HuH-7 (cell line): Measurements from ENCODE around the gene SLC6A6.

Source experiments
- DNase-seq: peaks from one replicate; pipeline ENCODE4 v3.0.0; 2011; ENCODE audit warnings: low spot score

Gene SLC6A6

DNA sequence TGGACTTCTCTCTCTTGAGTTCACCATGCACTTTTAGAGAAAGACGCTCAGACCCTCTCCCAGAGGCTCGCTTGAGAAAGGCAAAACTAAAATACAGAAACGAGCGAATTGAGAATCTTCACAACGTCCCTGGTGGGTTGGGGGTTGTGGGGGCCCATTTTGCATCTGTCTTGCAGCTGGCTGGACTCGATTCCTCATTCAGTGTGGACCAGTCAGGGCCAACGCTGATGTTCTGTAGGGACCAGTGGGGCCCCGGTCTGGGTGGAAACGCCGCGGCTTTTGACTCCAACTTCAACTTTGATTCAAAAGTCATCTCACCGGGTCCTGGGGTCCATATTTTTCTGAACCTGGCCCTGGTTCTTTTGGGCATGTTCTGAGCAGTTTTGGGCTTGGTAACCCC is 68.1 kb downstream of the SLC6A6 start:
- no peak for DNase-seq

DNA sequence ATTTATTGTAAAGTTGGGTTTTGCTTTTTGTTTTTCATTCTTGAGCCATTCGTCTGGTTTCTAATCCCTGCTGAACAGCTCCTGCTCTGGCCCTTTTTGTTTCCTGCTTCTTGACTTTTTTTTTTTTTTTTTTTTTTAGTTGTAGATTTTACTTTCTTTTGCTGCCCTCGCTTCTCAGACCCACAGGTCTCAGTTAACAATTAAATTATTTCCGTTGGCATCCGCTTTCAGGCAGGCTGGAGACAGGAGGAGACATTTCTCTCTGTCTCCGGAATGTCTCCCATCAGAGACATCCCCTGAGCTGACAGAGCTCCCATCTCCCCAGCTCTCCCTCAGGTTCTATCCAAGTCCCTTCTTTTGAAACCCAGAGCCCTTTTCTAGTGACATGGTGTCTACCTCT is 68.6 kb downstream of the SLC6A6 start:
- DNase-seq, result no peak

DNA sequence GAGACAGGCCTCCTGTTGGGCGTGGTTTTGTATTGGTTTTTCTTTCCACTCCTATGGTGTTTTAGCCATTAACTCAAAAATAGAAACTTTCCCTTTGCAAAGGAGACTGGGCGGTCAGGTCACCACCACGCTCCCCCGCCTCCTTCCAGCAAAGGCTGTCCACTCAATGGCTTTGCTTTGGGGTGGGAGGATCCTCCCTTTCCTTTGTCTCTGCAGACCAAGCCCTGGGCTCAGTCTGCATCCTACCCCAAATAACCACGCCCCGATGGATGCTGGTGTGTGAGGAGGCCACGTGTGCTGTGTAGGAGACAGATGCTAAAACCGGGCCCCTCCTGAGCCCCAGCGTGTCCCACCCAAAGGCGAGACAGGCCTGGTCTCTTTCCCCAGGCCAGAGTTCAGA is 69.3 kb downstream of the SLC6A6 start:
- no peak for DNase-seq

DNA sequence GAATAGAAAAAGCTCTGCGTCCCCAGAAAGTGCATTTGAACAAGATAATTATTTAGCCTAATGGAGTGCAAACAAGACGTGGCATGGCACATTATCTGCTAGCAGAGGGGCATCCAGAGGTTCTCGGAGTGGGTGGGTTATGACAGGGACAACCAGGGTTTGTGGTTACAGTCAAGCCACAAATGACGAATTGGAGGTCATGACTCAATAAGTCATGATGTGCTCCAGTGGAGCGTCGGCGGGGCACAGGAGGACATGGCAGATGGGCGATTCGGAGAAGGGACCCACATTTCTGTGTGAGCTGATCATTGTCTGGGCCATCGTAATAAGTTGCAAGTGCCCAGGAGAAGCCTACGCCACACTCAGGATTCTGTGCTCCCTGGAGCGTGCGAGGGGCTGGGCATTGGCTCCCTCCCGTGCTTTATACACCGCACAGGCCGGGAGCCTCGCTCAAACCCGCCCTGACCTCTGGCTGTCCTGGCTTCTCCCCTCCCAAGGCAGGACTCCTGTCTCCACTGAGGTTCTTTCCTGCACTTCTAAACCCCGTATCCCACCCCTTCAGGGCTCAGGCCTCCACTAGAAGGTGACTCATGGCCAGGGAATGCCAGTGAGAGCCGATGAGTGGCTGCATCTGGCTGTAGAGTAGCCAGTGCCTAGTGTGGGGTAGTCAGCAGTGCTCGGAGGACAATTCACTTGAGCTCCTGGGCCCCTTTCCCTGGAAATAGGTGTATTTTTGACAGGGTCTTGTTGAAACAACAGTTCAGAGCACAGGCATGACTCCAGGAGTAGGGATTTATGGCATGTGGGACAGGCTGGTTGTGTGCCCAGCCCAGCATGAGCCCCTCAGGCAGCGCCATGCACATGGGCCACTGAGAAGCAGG is 70.3 kb downstream of the SLC6A6 start:
- no peak for DNase-seq

DNA sequence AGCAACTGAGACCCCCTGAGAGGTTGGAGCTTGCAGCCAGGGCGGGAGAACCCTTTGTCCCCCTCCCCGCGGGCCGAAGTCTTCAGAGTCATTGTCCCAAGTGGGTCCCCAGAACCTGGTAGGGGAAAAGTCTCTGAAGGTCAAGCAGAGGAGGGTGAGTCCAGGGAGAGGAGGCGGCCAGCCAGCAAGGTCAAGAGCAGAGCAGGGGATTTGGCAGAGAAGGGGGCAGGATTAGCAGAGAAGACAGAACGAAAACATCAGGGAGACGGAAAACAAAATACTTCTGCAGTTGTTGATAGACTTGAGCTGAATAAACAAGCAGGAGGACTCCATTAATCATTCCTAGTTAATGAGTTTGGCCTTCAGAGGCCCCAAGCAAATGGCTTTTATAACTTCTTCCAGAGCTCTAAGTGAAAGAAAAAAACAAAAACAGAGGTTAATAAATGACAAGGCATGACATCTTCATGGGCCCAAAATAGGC is 71.0 kb downstream of the SLC6A6 start:
- DNase-seq, result no peak

DNA sequence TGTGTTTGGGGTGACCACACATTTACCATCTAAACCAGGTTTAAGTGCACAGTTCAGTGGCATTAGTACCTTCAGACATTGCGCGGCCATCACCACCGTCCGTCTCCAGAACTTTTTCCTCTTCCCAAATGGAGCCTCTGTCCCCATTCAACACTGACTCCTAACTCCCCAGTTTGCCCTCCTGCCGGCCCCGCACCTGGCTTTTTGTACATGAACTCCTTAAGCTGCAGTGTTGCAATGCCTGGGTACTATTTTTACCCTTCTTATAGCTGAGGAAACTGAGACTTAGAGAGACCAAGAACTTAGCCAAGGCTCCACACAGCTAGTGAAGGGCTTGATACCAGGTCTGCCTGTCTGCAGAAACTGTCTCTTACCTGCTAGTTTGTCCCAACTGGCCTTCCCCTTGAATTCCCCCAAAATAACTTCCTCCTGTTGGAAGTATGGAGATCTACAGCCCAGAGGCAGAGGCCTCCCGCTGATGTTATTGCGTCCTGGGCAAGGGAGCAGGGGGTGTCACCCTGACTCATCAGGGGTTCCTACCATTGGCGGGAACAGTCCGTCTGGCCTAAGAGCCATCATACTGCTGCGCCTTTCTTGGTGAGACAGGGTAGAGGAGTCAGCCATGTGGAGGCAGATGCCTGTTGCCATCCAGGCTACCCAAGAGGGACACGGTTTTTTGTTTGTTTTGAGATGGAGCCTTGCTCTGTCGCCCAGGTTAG is 72.1 kb downstream of the SLC6A6 start:
- DNase-seq, result no peak

DNA sequence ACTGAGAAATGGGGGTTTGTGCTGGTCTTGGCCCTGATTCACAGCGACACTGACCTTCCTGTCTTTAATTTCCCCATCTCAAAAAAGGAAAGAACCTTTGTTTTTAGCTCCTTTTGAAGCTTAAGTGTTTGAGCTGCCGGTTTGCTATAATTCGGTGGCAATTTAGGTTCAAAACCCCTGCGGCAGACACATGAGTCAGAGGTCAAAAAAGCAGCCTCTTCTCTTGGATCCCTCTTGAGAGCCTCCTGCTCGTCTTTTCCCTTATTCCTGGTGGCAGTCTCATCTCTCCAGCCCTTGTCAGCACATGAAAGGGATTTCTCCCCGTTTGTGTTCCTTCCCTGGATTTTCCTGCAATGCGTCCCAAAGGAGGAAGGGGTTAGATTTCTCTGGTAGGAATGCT is 73.2 kb downstream of the SLC6A6 start:
- DNase-seq, result no peak

DNA sequence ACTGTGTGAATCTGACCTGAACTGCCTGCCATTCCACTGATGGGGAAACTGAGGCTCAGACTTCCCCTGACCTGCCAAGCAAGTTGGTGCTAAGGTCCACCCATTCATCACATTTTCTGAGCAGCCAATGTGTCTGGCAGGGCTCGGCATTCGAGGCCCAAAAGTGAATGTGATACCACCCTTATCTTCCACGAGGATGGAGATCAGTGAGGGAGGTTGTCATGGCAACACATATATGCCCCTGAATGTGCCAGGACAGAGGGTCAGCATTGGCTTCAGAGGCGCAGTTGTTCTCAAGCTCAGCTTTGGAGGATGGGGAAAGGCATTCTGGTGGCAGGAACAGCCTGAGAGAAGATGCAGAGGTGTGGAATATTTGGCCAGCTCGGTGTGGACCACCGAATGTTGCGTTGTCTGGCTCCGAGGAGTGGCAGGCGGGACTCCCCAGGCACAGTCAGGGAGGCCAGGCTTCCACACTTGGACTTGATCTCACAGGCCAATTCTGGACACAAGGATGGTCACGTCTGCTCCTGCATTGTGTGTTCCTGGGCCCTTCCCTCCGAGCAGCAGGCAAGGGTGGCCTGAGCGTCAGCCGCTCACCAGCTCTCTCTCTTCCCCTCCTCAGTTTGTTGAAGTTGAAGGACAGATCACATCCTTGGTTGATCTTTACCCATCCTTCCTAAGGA is 74.3 kb downstream of the SLC6A6 start:
- DNase-seq, result no peak

DNA sequence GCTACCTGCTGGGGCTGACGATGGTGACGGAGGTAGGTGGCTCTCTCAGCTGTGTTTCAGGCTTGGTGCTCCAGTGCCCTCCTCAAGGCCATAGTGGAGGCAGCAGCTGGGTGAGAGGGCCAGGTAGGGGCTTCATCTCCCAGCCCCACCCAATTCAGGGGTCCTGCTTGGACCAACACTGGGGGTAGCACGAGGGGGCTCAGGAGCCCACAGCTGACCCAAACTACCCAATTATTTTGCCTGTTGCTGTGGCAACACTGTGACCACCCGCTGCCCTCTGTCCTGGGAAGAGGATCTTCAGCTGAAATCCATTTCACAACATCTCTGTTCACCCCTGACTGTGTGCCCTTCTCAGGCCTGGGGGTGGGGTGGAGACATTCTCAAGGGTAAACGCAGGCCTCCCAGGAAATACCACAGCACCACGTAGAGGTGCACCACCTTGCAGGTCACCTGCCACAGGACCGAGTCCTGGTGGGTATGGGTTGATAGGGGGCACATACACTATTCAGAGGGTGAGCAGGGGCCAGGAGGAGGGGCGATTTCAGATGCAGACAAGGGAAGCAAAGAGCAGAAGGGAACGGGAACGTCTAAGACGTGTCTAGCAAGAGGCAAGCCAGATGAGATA is 75.0 kb downstream of the SLC6A6 start:
- no peak for DNase-seq

DNA sequence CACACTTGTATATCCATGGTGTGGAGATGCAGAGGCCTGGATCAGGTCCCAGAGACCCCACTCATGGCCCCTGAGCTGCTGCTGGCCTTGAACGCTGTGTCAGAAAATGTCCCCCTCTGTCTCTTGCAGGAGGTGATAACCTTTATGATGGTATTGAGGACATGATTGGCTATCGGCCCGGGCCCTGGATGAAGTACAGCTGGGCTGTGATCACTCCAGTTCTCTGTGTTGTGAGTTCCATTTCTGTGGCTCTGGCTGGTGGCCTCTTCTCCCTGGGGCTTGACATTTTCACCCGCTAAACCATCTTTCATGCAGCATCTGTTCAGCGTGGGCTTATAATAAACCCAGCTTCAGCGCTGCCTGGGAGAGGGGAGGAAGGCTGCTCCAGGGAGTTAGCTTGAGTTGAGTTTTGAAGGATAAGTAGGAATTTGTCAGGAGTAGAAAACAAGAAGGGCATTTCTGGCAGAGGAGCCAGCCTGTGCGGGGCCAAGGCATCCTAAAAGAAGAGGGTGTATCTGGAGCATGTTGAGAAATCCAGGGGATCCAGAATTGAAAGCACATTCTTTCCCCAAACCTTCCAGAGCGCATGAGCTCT is 76.6 kb downstream of the SLC6A6 start:
- DNase-seq, result no peak

DNA sequence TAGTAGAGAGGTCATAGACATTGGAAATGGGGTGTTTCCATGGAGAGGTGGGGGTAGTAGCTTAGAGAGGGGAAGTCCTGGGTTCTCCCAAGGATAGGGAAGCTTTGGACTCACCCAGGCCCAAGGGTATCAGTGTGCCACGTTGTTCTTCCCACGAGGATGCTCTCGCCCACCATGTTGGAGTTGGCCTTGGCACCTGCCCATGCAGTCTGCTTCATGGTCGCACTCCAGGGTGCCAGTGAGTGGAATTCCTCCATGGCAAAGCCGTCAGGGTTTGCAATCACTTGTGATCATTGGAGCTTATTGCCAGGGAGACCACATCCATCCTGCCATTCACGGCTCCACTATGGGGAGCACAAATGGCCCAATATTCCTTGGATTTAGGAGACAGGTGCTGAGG is 77.2 kb downstream of the SLC6A6 start:
- DNase-seq, result no peak

DNA sequence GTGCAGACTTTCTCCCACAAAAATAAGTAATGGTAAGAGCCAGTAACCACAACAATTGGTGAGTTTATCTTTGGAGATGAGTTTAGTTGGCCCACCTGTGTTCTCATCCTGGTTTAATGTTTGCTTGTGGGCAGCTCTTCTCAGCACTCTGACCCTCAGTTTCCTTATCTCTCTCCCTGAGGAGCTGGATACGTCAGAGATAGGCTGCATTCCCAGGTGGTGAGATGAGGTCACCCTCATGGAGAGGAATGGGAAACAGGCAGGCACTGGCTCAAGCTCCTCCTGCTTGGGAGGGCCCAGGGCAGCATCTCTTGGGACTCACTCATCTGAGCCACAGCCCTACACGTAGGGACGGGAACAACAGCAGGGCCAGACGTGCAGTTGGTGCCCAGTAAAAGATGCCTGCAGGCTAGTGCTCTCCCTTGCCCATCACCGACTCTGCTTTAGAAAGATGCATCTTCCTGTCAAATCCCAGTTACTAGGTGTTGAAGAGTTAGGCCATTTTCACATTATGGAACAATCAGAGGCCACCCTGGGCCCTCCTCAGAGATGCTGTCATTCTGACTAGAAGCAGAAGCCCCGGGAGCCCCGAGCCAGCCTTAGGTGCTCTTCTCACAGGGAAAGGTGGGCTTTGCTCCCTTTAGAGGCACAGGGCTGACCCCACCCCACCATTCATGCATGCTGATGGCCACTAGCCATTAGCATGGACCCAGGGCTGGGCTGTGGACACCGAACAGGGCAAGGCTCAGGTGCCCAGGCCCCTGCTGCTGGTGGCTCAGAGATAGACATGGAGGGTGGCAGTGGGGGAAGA is 78.0 kb downstream of the SLC6A6 start:
- no peak for DNase-seq

DNA sequence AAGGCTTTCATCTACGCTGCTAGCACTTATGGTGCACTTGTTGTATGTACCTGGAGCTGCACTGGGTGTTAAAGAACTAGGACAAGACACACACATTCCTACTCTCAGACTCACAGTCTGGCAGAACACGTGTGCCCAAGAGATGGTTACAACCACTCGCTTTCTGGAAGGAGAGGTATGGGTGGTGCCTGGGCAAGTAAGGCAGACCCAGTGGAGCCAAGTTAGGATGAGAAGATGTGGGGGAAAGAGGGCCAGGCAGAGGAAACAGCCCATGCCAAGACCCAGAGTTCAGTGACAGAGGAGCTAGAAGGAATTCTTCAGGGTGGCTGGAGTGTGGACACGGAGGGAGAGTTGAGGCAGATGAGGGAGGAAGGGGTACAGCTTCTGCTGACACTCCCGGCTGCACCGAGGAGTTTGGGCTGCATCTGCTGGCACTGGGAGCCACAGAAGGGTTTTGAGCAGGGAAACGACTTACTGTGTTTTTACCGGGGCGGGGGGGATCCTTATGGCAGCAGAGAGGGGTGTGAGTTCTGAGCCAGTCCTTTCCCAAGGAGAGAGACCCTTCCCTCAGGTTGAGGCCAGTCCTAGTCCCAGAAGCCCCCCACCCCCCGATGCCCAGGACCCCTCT is 78.7 kb downstream of the SLC6A6 start:
- no peak for DNase-seq

DNA sequence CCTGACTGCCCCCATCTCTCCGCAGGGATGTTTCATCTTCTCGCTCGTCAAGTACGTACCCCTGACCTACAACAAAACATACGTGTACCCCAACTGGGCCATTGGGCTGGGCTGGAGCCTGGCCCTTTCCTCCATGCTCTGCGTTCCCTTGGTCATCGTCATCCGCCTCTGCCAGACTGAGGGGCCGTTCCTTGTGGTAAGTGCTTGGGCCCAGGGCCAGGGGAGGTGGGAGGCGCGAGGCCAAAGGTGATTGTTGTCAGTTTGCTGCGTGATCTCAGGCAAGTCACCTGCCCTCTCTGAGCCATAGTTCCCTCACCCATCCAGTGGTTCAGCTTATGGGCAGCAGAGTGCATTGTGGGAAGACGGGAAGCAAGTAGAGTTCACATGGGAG is 79.2 kb downstream of the SLC6A6 start:
- no peak for DNase-seq

DNA sequence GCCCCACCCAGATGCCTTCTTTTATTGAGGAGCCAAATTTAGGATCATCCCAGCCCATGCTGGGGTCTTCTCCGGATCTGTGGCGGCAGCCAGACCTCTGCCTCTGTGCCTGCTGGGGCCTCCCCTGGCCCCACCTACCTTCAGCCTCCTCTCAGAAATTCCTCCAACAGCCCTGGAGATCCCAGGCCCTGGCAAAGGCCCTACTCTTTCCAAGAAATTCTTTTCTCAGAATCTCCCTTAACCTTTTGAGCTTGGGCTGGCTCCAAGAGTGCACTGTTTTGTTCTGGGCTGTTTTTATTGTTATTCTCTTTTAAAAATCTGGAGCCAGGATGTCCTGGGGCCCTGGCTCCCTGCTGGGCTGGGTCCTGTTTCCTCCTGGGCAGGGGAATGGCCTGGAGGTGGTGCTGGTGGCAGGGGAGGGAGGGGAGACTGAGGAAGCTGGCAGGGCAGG is 79.9 kb downstream of the SLC6A6 start:
- DNase-seq, result no peak

DNA sequence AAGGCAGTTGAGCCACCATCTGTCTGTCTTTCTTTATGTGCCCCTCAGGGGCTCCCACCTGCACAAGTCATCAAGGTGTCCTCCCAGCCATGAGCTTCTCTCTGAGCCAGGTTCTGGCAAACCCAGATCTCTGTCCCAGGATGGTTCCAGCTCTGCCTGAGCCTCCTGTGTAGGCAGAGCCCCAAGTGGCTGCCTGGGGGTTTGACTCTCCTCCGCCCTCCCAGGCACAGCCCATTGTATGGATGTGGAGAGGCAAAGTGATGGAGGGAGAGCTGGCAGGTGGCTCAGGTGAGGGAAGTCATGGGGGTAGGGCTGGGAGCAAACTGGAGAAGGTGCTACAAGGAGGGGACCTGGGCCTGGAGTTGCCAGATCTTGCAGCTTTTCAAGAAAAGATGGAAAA is 80.9 kb downstream of the SLC6A6 start:
- no peak for DNase-seq

DNA sequence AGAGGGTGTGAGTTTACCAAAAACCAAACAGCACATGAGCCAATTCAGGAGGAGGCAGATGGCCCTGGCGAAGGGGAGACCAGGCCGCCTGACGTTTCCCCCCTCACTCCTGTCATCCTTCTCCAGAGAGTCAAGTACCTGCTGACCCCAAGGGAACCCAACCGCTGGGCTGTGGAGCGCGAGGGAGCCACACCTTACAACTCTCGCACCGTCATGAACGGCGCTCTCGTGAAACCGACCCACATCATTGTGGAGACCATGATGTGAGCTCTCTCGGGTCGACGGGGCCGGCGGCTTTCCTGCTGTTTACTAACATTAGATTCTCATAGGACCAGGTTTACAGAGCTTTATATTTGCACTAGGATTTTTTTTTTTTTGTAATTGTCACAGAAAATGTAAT is 82.3 kb downstream of the SLC6A6 start:
- no peak for DNase-seq

DNA sequence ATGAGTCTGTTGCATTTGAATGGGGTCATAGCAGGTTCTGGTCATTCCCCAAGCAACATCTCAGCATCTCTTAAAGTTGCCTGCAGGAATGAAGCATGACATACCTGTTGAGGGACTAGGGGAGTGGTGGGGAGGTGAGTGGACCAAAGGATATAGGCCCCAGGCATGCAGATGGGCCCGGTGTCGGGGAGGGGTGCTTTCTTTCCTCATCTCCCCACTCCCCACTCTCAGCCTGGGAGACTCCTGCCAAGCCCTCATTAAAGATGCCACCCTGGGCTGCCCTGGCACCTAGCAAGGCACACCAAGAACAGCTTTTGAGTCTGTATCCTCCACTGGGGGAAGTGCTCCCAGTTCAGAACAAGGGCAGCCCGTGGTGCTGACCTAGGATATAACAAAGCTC is 83.6 kb downstream of the SLC6A6 start:
- DNase-seq, result no peak

DNA sequence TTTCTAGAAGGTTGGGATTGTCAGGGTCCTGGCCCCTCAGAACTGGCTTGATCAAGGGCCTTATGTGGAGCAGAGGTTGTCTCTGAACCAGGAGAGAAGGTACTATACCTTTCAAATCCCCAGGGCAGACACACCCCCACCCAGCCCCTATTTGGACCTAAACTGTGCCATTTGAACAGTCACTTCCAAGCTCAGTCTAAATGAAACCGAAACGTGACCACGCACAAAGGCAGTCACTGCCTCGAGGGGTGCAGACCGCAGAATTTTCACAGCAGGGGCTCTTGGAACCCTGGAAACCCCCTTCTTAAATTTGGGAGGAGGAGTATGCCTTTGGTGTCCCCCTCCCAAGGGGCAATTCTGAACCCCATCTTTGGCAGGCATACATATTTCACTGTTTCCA is 84.1 kb downstream of the SLC6A6 start:
- no peak for DNase-seq

DNA sequence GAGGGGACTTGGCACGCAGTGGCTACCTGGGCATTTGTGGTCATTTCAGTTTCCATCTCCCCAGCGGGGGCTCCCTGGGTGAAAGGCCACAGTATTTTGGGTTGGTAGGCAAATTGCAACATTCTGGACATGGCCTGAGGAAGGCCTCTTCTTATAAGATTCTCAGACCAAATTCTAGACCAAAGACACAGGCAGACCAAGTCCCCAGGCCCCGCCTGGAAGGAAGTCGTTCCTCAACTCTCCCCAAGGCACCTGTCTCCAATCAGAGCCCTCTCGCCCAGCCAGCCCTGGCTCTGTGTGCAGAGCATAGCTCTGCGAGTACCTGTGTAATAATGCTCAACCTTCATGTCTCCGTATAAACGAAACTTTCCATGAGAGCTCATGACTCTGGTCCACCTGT is 84.7 kb downstream of the SLC6A6 start:
- no peak for DNase-seq

DNA sequence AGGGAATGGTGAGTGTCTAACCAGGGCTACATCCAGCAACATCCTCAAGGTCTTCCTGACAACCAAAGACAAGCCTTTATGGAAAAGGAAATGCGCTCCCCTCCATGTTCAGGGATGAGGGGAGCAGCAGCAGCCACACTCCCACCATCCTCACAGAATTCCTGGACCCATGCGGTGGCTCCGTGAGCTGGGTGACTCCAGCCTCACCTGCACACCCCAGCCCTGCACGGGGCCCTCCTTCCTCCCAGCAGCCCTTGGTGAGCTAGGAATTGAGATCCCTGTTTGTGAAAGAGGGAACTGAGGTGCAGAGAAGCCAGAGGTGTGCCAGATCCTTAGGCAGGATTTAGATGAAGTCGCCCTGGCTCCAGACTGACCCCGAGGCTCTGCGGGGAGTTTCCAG is 85.4 kb downstream of the SLC6A6 start:
- no peak for DNase-seq
